HepG2 (cell line): Measurements from ENCODE around the gene ANKRD11. TPM values are rescaled to one million over a fixed set of nuclear protein-coding genes. Genes with fewer than 3 reads are reported as not detected.

Experiments
- AGO1 ChIP-seq: fragments of 200-400 bp; formaldehyde crosslinking; IDR thresholded peaks from 2 replicates; pipeline ENCODE4 v1.6.1; 2017; ENCODE audit warnings: mild to moderate bottlenecking, low read depth, low read length, moderate library complexity; ENCODE audit not compliant: poor library complexity, severe bottlenecking
- CC2D1A ChIP-seq: sonication (generic); formaldehyde crosslinking; IDR thresholded peaks from 2 replicates; pipeline ENCODE4 v1.8.1; 2023; ENCODE audit warnings: mild to moderate bottlenecking, missing genetic modification reagents
- HNF4A ChIP-seq: sonication (generic); formaldehyde crosslinking; IDR thresholded peaks from 2 replicates; pipeline ENCODE4 v1.4.0; 2020; ENCODE audit warnings: missing genetic modification reagents
- KLF12 ChIP-seq: sonication (generic); formaldehyde crosslinking; IDR thresholded peaks from 2 replicates; pipeline ENCODE4 v1.4.0; 2020; ENCODE audit warnings: missing genetic modification reagents, borderline replicate concordance
- KLF6 ChIP-seq: IDR thresholded peaks from 2 replicates; pipeline ENCODE4 v1.8.0; 2016; ENCODE audit warnings: missing biosample characterization, missing genetic modification reagents
- MAFF ChIP-seq: IDR thresholded peaks from 2 replicates; pipeline ENCODE4 v1.6.1; 2011; ENCODE audit warnings: low read depth, low read length, improper control_type of control experiment
- PHB2 ChIP-seq: fragments of 450-650 bp; IDR thresholded peaks from 2 replicates; pipeline ENCODE4 v1.6.1; 2018; ENCODE audit not compliant: partially characterized antibody
- PHF8 ChIP-seq: sonication (generic); formaldehyde crosslinking; IDR thresholded peaks from 2 replicates; pipeline ENCODE4 v1.5.0; 2020; ENCODE audit warnings: missing genetic modification reagents
- SALL2 ChIP-seq: sonication (generic); formaldehyde crosslinking; IDR thresholded peaks from 2 replicates; pipeline ENCODE4 v1.8.1; 2023; ENCODE audit warnings: mild to moderate bottlenecking, missing genetic modification reagents, inconsistent platforms
- SCMH1 ChIP-seq: sonication (generic); formaldehyde crosslinking; IDR thresholded peaks from 2 replicates; pipeline ENCODE4 v1.9.0; 2021; ENCODE audit warnings: missing genetic modification reagents, mild to moderate bottlenecking, borderline replicate concordance
- TBL1XR1 ChIP-seq: fragments of 150-350 bp; IDR thresholded peaks from 2 replicates; pipeline ENCODE4 v1.6.1; 2014; ENCODE audit warnings: borderline replicate concordance, low read length; ENCODE audit not compliant: partially characterized antibody
- TOE1 ChIP-seq: sonication (generic); formaldehyde crosslinking; IDR thresholded peaks from 2 replicates; pipeline ENCODE4 v1.4.0; 2020; ENCODE audit warnings: mild to moderate bottlenecking, missing genetic modification reagents
- ZEB1 ChIP-seq: IDR thresholded peaks from 2 replicates; pipeline ENCODE4 v1.6.1; 2012; ENCODE audit warnings: mild to moderate bottlenecking, low read depth, inconsistent platforms; ENCODE audit not compliant: insufficient replicate concordance
- ZNF263 ChIP-seq: sonication (generic); formaldehyde crosslinking; IDR thresholded peaks from 2 replicates; pipeline ENCODE4 v1.4.0; 2020; ENCODE audit warnings: missing genetic modification reagents
- ZNF33B ChIP-seq: sonication (generic); formaldehyde crosslinking; IDR thresholded peaks from 2 replicates; pipeline ENCODE4 v1.5.1; 2020; ENCODE audit warnings: mild to moderate bottlenecking, missing genetic modification reagents
- ZNF414 ChIP-seq: sonication (generic); formaldehyde crosslinking; IDR thresholded peaks from 2 replicates; pipeline ENCODE4 v1.5.0; 2020; ENCODE audit warnings: missing genetic modification reagents
- ZNF468 ChIP-seq: sonication (generic); formaldehyde crosslinking; IDR thresholded peaks from 2 replicates; pipeline ENCODE4 v1.8.0; 2022; ENCODE audit warnings: mild to moderate bottlenecking, moderate library complexity, missing genetic modification reagents
- ZNF781 ChIP-seq: sonication (generic); formaldehyde crosslinking; IDR thresholded peaks from 2 replicates; pipeline ENCODE4 v1.5.1; 2020; ENCODE audit warnings: borderline replicate concordance, mild to moderate bottlenecking, missing genetic modification reagents; ENCODE audit errors: not compliant biosample characterization
- polyA plus RNA-seq, 8 experiments: library from polyadenylated mRNA; depleted of rRNA in 3 of 8; stranded (reverse) in 7 of 8; unstranded in 1 of 8; fragments of >200 nt; fragmentation: Illumina TruSeq in 4 of 8; extraction: Trizol in 4 of 8; gene quantifications; 2 replicates each; pipeline versions ENCODE4 v1.2.1 to v1.2.3, GENCODE V29; 2011 to 2016; ENCODE audit warnings: low read depth in 4 of 8, missing spikeins in 1 of 8, mixed read lengths in 1 of 8; ENCODE audit not compliant: insufficient read depth in 1 of 8
- total RNA-seq, 5 experiments: library from RNA; depleted of rRNA; stranded (reverse); fragments of >200 nt; fragmentation: Illumina TruSeq; extraction: Trizol; gene quantifications; 2 replicates each; pipeline ENCODE4 v1.2.3, GENCODE V29; 2016; ENCODE audit warnings: low read depth in 1 of 5
- TF ChIP-seq, protein P1 (sequence below): IDR thresholded peaks from 2 replicates; pipeline ENCODE4 v1.6.1; 2016
- TF ChIP-seq, protein P2 (sequence below): sonication (generic); formaldehyde crosslinking; IDR thresholded peaks from 2 replicates; pipeline ENCODE4 v1.4.0; 2020; ENCODE audit warnings: missing genetic modification reagents, mild to moderate bottlenecking, borderline replicate concordance
- TF ChIP-seq, protein P3 (sequence below): sonication (generic); formaldehyde crosslinking; conservative IDR thresholded peaks from 2 replicates; pipeline ENCODE4 v1.4.0; 2020; ENCODE audit warnings: missing genetic modification reagents
- TF ChIP-seq, protein P4 (sequence below): sonication (generic); formaldehyde crosslinking; IDR thresholded peaks from 2 replicates; pipeline ENCODE4 v1.5.0; 2020; ENCODE audit warnings: mild to moderate bottlenecking, missing genetic modification reagents

Gene ANKRD11
- total and polyA plus RNA-seq, 2 of the 13 experiments (the other 11 are each of a cell fraction or from before 2014, with no cell fraction given), result 21.4 to 38.4 TPM

- TF ChIP-seq, protein P1, sequence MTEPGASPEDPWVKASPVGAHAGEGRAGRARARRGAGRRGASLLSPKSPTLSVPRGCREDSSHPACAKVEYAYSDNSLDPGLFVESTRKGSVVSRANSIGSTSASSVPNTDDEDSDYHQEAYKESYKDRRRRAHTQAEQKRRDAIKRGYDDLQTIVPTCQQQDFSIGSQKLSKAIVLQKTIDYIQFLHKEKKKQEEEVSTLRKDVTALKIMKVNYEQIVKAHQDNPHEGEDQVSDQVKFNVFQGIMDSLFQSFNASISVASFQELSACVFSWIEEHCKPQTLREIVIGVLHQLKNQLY (CRISPR knock-in tag), result peak; percentile 98
- TF ChIP-seq PHF8, result no peak
- no peak for TF ChIP-seq ZNF781 (CRISPR knock-in tag)
- TF ChIP-seq ZNF33B (CRISPR knock-in tag), result no peak
- no peak for TF ChIP-seq SCMH1 (CRISPR knock-in tag)
- TF ChIP-seq, protein P2, sequence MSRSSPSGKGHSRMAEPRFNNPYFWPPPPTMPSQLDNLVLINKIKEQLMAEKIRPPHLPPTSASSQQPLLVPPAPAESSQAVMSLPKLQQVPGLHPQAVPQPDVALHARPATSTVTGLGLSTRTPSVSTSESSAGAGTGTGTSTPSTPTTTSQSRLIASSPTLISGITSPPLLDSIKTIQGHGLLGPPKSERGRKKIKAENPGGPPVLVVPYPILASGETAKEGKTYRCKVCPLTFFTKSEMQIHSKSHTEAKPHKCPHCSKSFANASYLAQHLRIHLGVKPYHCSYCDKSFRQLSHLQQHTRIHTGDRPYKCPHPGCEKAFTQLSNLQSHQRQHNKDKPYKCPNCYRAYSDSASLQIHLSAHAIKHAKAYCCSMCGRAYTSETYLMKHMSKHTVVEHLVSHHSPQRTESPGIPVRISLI (CRISPR knock-in tag), result no peak
- no peak for TF ChIP-seq TBL1XR1
- TF ChIP-seq ZNF414 (CRISPR knock-in tag), result no peak
- no peak for TF ChIP-seq CC2D1A
- TF ChIP-seq ZNF468, result no peak
- TF ChIP-seq AGO1, result no peak
- peak; percentile 92 for TF ChIP-seq ZEB1
- TF ChIP-seq KLF6 (CRISPR knock-in tag), result no peak
- TF ChIP-seq ZNF263, result peak; percentile 4; the same call in 1 of the 2 replicates
- TF ChIP-seq TOE1 (CRISPR knock-in tag), result no peak
- peak; percentile 7; the same call in 1 of the 2 replicates for TF ChIP-seq MAFF
- no peak for TF ChIP-seq PHB2
- TF ChIP-seq HNF4A (CRISPR knock-in tag), result no peak
- TF ChIP-seq, protein P3, sequence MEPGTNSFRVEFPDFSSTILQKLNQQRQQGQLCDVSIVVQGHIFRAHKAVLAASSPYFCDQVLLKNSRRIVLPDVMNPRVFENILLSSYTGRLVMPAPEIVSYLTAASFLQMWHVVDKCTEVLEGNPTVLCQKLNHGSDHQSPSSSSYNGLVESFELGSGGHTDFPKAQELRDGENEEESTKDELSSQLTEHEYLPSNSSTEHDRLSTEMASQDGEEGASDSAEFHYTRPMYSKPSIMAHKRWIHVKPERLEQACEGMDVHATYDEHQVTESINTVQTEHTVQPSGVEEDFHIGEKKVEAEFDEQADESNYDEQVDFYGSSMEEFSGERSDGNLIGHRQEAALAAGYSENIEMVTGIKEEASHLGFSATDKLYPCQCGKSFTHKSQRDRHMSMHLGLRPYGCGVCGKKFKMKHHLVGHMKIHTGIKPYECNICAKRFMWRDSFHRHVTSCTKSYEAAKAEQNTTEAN (CRISPR knock-in tag), result no peak
- TF ChIP-seq SALL2 (CRISPR knock-in tag), result no peak
- no peak for TF ChIP-seq KLF12 (CRISPR knock-in tag)
- TF ChIP-seq, protein P4, sequence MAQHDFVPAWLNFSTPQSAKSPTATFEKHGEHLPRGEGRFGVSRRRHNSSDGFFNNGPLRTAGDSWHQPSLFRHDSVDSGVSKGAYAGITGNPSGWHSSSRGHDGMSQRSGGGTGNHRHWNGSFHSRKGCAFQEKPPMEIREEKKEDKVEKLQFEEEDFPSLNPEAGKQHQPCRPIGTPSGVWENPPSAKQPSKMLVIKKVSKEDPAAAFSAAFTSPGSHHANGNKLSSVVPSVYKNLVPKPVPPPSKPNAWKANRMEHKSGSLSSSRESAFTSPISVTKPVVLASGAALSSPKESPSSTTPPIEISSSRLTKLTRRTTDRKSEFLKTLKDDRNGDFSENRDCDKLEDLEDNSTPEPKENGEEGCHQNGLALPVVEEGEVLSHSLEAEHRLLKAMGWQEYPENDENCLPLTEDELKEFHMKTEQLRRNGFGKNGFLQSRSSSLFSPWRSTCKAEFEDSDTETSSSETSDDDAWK (CRISPR knock-in tag), result no peak
These were observed 160.0 kb downstream of the ANKRD11 start (continued) for GRCh38 chr16:89330177-89330856.
